GM19043 (cell line): ENCODE results near the gene FAM114A1.
"Not testable (repeated sequence)": the region's sequence is repeated elsewhere in the genome, so short reads cannot be mapped to it uniquely, and the experiment has no call there.

Experiments used
- ATAC-seq: cut with Tn5 transposase; IDR thresholded peaks from one replicate; pipeline ENCODE4 v1.9.1; 2021; ENCODE audit warnings: low read depth; ENCODE audit not compliant: unreplicated experiment

FAM114A1 gene

GRCh38 chr4:38928568-38928967 lies 61.0 kb downstream of the FAM114A1 start:
- no peak for ATAC-seq

GRCh38 chr4:38928974-38929373 lies 61.4 kb downstream of the FAM114A1 start:
- ATAC-seq = no peak

GRCh38 chr4:38930204-38930603 lies 62.6 kb downstream of the FAM114A1 start:
- no peak for ATAC-seq

GRCh38 chr4:38930707-38931106 lies 63.1 kb downstream of the FAM114A1 start:
- no peak for ATAC-seq

- ATAC-seq = no peak
These were observed 63.5 kb downstream of the FAM114A1 start for GRCh38 chr4:38931125-38931524.

- ATAC-seq = no peak
These were observed 67.9 kb downstream of the FAM114A1 start for GRCh38 chr4:38935391-38936073.

GRCh38 chr4:38939165-38939564 lies 71.6 kb downstream of the FAM114A1 start:
- ATAC-seq = peak; percentile 93

- ATAC-seq = no peak
These were observed 72.9 kb downstream of the FAM114A1 start for GRCh38 chr4:38940476-38940875.

GRCh38 chr4:38941906-38942305 lies 74.3 kb downstream of the FAM114A1 start:
- ATAC-seq = not testable (repeated sequence)

GRCh38 chr4:38943343-38943742 lies 75.7 kb downstream of the FAM114A1 start:
- no peak for ATAC-seq

- ATAC-seq = no peak
These were observed 76.8 kb downstream of the FAM114A1 start for GRCh38 chr4:38944440-38944839.

GRCh38 chr4:38946919-38947318 lies 79.3 kb downstream of the FAM114A1 start:
- ATAC-seq = no peak

- ATAC-seq = no peak
These were observed 80.9 kb downstream of the FAM114A1 start for GRCh38 chr4:38948551-38948950.

- ATAC-seq = no peak
These were observed 81.9 kb downstream of the FAM114A1 start for GRCh38 chr4:38949411-38950051.

GRCh38 chr4:38950159-38950558 lies 82.6 kb downstream of the FAM114A1 start:
- no peak for ATAC-seq

GRCh38 chr4:38950734-38951133 lies 83.1 kb downstream of the FAM114A1 start:
- no peak for ATAC-seq

GRCh38 chr4:38951598-38951997 lies 84.0 kb downstream of the FAM114A1 start:
- no peak for ATAC-seq

- no peak for ATAC-seq
These were observed 84.4 kb downstream of the FAM114A1 start for GRCh38 chr4:38952017-38952416.

GRCh38 chr4:38954727-38955126 lies 87.1 kb downstream of the FAM114A1 start:
- ATAC-seq = no peak

- ATAC-seq = no peak
These were observed 88.4 kb downstream of the FAM114A1 start for GRCh38 chr4:38955957-38956356.

GRCh38 chr4:38957261-38957815 lies 89.7 kb downstream of the FAM114A1 start:
- no peak for ATAC-seq

- no peak for ATAC-seq
These were observed 90.3 kb downstream of the FAM114A1 start for GRCh38 chr4:38957893-38958292.
